HG02798 (cell line): ENCODE data around the gene BAG2.

Experiments
- ATAC-seq: cut with Tn5 transposase; IDR thresholded peaks from one replicate; pipeline ENCODE4 v1.9.1; 2021; ENCODE audit warnings: mild to moderate bottlenecking; ENCODE audit not compliant: unreplicated experiment, poor library complexity

The BAG2 gene

DNA sequence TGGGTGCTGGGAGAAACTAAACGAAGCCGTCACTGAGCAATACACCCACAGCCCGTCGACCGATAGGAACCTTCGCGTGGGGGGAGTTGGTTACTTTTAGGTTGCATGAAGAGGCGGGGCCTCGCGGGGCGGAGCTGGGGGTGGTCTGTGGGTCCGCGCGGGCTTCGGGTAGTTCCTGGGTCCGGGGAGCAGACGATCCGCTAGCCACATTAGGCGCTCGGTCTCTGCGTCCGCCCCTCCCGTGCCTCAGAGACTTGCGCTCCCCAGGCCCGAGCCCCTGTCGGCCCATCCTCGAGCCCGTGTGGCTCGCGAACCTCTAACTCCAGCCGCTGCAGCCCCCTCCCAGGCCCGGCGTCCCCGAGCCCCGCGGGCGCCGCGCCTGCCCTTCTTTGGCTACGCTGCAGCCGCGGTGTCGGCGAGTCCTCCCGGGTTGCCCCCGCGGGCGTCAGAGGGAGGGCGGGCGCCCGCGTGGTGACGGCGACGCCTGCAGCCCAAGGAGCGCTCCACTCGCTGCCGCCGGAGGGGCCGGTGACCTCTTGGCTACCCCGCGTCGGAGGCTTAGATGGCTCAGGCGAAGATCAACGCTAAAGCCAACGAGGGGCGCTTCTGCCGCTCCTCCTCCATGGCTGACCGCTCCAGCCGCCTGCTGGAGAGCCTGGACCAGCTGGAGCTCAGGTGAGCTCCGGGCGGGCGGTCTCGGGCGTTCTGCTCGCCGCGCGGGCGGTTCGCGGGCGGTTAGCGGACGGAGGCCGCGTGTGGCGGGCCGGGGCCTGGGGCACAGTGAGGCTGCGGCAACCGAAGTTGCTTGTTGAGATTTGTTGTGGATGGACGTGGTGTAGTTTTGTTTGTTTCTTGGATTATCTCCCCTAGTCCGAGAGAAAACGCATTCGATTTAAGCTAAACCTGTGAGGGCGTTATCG is at the start of gene BAG2:
TSS of gene BAG2 (plus strand) at position 191 of the 920 bp plus-strand sequence. CDS start at position 563, 372 bp downstream.
- ATAC-seq: peak; percentile 89

DNA sequence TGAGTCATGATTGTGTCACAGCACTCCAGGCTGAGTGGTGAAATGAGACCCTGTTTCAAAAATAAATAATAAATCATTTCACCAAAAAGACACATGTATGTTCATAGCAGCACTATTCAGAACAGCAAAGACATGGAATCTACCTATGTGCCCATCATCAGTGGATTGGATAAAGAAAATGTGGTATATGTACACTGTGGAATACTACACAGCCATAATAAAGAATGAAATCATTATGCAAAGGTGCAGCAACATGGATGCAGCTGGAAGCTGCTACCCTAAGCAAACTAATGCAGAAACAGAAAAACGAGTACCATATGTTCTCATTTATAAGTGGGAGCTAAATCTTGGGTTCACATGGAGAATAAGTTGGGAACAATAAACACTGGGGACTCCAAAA is 49.0 kb upstream of the BAG2 start:
- no peak for ATAC-seq

- no peak for ATAC-seq
These were observed 44.4 kb upstream of the BAG2 start for GRCh38 chr6:57127763-57128162.

- ATAC-seq: no peak
These were observed 41.4 kb upstream of the BAG2 start for GRCh38 chr6:57130661-57131177.

GRCh38 chr6:57134954-57135353 is 37.2 kb upstream of the BAG2 start:
- ATAC-seq: no peak

DNA sequence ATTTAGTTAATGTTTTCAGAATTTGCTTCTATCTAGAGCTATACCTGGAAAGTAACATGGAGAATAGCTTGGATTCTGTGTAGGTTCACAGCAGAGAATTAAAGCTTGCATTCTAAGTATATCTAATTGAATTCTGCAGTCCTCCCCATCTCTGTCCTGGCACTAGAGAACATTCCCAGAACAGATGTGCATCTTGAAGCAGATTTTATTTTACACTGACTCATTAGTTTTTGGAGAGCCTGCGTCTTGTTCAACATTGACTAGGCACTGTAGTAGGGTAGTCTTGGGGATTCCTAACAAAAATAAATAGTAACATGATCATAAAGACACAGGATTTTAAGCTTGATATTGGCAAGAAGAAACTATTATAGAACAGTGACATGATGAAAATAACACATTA is 36.2 kb upstream of the BAG2 start:
- ATAC-seq: no peak

- no peak for ATAC-seq
These were observed 34.8 kb upstream of the BAG2 start for GRCh38 chr6:57137350-57137749.

DNA sequence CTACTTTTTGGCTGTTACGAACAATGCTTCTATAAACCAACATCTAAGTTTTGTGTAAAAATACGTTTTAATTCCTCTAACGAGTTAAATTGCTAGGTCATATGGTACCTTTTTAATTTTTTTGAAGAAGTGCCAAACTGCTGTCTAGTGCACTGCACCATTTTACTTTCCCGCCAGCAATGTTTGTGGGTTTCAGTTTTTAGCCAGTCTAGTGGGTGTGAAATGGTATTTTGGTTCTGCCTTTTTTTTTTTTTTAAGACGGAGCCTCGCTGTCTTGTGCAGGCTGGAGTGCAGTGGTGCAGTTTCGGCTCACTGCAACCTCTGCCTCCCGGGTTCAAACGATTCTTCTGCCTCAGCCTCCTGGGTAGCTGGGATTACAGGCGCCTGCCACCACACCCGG is 34.1 kb upstream of the BAG2 start:
- ATAC-seq: no peak

DNA sequence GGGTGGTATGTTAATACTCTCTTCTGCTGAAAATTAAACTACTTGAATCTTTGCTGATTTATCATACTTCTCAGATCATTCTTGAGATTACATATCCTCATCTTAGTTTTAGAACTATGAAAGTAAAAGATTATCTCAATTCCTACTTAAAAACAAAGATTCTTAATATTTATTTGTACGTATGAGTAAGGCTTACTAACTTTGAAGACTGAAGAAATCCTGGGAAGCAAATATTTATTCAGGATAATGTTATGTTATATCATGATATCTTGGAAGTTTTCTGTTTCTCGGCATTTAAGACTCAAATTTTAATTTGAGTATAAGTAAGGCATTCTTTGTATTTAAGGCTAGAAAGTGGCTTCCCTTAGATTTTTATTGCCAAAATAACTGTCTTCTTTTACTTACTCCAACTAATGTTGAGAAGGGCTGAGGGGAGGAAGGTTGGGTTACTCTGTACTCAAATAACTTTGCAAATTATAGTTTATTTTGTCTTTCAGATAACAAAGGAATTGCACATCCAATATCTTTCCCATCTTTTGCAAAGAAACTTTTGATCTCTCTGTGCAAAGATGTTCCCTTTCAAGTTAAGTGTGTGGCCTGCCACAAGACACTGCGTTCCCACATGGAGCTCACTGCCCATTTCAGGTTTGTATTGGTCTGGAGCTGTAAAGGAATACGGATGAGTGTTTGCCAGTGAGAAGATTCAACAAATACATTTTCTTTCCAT is 30.5 kb upstream of the BAG2 start:
- no peak for ATAC-seq

- no peak for ATAC-seq
These were observed 30.0 kb upstream of the BAG2 start for GRCh38 chr6:57142178-57142525.

DNA sequence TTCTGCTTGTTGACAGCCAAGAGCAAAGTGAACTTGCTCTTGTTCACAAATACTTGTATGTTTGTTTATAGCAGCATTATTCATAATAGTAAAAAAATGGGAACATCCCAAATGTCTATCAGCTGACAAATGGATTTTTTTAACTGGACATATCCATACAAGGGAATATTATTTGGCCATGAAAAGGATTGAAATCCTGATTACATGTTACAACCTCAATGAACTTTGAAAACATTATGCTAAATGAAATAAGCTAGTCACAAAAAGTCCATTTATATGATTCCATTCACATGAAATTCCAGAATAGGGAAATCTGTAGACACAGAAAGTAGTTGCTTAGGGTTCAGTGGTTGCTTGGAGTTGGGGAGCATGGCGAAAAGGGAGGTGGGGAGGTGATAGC is 28.4 kb upstream of the BAG2 start:
- no peak for ATAC-seq

DNA sequence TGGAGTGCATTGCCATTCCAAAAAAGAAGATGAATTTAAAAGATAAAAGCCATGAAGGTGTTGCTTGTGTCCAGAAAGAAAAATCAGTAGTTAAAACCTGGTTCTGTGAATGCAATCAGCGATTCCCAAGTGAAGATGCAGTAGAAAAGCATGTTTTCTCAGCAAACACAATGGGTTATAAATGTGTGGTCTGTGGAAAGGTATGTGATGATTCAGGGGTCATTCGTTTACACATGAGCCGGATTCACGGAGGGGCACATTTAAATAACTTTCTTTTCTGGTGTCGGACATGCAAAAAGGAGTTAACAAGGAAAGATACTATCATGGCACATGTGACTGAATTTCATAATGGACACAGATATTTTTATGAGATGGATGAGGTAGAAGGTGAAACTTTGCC is 24.7 kb upstream of the BAG2 start:
- ATAC-seq: no peak

GRCh38 chr6:57147955-57148858 is 23.9 kb upstream of the BAG2 start:
- no peak for ATAC-seq

DNA sequence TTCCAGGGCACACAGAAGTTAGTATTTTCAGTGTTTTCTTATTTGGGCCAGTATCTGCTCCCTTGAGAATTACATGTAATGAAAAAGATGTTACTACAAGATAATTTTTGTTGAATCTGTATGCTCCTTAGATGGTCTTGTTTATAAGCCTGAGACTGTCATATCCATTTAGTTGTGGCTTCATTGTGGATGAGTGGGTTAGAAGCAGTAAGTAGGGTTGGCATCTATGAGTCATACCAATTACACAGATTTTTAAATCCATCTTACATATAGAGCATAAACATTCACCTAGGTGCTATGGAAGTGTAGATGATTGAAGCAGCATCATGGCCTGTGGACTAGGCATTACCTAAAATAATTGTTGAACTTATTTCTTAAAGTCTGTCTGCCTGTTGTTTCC is 13.5 kb upstream of the BAG2 start:
- ATAC-seq: no peak

- ATAC-seq: no peak
These were observed 13.0 kb upstream of the BAG2 start for GRCh38 chr6:57159127-57159526.

DNA sequence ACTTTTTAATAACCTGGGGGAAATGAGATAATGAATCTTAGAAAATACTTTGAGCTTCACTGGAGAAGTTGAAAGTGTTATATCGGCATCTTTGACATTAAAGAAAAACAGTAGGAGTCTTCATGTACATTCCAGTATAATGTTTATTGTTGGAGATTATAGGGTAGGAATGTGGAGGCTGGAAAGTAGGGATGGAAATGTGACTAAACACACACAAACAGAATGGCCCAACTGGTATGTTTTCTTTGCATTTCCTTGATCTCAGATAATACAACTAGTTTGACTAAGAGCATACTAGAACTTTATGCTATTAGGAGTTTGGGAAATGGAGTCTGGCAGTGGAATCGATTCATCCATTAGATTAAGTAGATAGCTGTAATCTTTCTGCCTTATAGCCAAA is 10.1 kb upstream of the BAG2 start:
- ATAC-seq: no peak

DNA sequence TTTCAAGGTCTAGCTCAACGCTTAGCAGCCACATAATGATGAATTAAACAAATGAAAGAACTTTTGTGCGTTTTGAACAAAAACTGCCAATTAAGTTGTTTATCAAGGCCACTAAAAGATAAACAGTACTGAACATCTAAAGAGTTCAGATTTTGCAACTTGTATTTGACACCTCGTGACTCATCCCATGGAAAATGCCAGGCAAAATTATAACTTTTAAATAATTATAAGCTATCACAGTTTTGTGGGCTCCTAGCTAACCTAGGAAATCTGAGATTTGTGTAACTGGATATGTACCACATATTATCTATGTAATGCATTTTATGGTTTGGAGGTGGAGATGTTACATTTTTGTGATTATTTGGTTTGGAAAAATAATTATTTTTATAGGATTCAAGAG is 9.6 kb upstream of the BAG2 start:
- ATAC-seq: no peak

- no peak for ATAC-seq
These were observed 8.2 kb upstream of the BAG2 start for GRCh38 chr6:57163956-57164355.

DNA sequence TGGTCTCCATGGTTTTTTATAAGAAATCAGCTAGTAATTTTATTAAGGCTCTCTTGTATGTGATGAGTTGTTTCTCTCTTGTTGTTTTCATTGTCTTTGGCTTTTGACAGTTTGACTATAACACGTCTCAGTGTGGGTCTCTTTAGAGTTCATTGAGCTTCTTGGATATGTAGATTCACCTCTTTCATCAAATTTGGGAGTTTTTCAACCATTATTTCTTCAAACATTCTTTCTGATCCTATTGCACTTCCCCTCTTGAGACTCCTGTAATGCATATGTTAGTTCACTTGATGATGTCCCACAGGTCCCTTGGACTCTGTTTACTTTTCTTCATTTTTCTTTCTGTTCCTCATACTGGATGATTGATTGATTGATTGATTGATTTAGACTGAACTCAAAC is 7.0 kb upstream of the BAG2 start:
- no peak for ATAC-seq

DNA sequence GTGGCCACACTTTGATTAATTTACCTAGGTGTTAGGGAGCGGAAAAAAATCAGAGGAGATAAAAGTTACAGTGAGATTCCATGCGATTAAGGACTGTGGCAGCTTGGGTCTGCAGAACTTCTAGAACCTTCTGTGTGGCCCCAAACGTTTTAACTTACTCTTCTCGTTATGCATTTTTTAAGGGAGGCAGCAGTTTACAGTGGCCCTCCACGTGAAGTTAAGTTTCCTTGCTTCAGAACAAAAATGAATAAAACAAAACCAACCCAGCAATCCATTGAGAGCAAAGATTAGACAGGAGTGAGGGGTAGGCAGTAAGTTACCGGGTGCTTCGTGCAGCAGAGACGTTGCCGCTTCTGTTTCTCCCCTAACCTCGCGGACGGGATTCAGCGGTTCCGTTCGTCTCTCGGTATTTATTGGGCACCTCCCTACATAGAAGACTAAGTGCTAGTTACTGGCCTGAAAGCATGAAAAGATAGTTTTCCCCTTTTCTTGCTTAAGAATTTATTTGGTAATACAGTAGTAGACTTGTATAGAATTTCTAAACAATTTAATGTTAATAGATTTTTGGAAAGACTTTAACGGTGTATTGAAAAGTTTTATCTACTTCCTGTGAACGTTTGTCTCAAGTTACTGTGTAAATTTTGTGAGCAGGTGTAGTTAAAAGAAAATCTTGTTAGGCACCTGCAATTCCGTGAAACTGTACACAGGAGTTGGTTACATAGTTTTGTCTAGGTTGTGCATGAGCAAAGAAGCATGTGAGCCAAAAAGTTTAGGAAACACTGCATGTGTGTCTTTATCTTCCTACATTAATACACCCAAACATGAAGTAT is 1.1 kb downstream of the BAG2 start:
- no peak for ATAC-seq
